ENCODE data around the gene UBE2Q1. TPM values are rescaled to one million over a fixed set of nuclear protein-coding genes. Genes with fewer than 3 reads are reported as not detected.
"Not testable (repeated sequence)": the region's sequence is repeated elsewhere in the genome, so short reads cannot be mapped to it uniquely, and the experiment has no call there.

The UBE2Q1 gene
- total RNA-seq, 1 donor from 2014 or later = 35.7 TPM

- DNase-seq (ENCODE audit: low read depth) = no peak
Observed at GRCh38 chr1:154551474-154551873, 7.0 kb downstream of the UBE2Q1 start.

- DNase-seq (ENCODE audit: low read depth) = no peak
Observed at GRCh38 chr1:154550657-154551056, 7.8 kb downstream of the UBE2Q1 start.

- DNase-seq (ENCODE audit: low read depth) = no peak
Observed at GRCh38 chr1:154550070-154550469, 8.4 kb downstream of the UBE2Q1 start.

- DNase-seq (ENCODE audit: low read depth) = no peak
Observed at GRCh38 chr1:154549202-154549770, 9.2 kb downstream of the UBE2Q1 start.

- DNase-seq (ENCODE audit: low read depth) = no peak
Observed at GRCh38 chr1:154548028-154548427, 10.4 kb downstream of the UBE2Q1 start.

- DNase-seq (ENCODE audit: low read depth) = no peak
Observed at GRCh38 chr1:154547105-154547732, 11.2 kb downstream of the UBE2Q1 start.

GRCh38 chr1:154546264-154547063 is 12.0 kb downstream of the UBE2Q1 start:
- DNase-seq (ENCODE audit: low read depth) = peak; percentile 72

- DNase-seq (ENCODE audit: low read depth) = no peak
Observed at GRCh38 chr1:154541231-154541630, 17.2 kb downstream of the UBE2Q1 start.

- no peak for DNase-seq (ENCODE audit: low read depth)
Observed at GRCh38 chr1:154539486-154540483, 18.7 kb downstream of the UBE2Q1 start.

GRCh38 chr1:154536570-154536969 is 21.9 kb downstream of the UBE2Q1 start:
- DNase-seq (ENCODE audit: low read depth) = peak; percentile 49

- DNase-seq (ENCODE audit: low read depth) = no peak
Observed at GRCh38 chr1:154533952-154534844, 24.3 kb downstream of the UBE2Q1 start.

- DNase-seq (ENCODE audit: low read depth) = not testable (repeated sequence)
Observed at GRCh38 chr1:154531950-154532349, 26.5 kb downstream of the UBE2Q1 start.

GRCh38 chr1:154529308-154529707 is 29.2 kb downstream of the UBE2Q1 start:
- DNase-seq (ENCODE audit: low read depth) = no peak

- DNase-seq (ENCODE audit: low read depth) = no peak
Observed at GRCh38 chr1:154527192-154527591, 31.3 kb downstream of the UBE2Q1 start.

- no peak for DNase-seq (ENCODE audit: low read depth)
Observed at GRCh38 chr1:154524881-154525280, 33.6 kb downstream of the UBE2Q1 start.

GRCh38 chr1:154521695-154522094 is 36.8 kb downstream of the UBE2Q1 start:
- no peak for DNase-seq (ENCODE audit: low read depth)

- DNase-seq (ENCODE audit: low read depth) = peak; percentile 52
Observed at GRCh38 chr1:154520333-154520732, 38.1 kb downstream of the UBE2Q1 start.

- no peak for DNase-seq (ENCODE audit: low read depth)
Observed at GRCh38 chr1:154519591-154519991, 38.9 kb downstream of the UBE2Q1 start.

- no peak for DNase-seq (ENCODE audit: low read depth)
Observed at GRCh38 chr1:154517661-154518060, 40.8 kb downstream of the UBE2Q1 start.

GRCh38 chr1:154514066-154514553 is 44.4 kb downstream of the UBE2Q1 start:
- no peak for DNase-seq (ENCODE audit: low read depth)

Data from myocyte (in vitro differentiated cells).